ENCODE results near the gene PDRG1. TPM values are rescaled to one million over a fixed set of nuclear protein-coding genes. Genes with fewer than 3 reads are reported as not detected.

Gene PDRG1
- total RNA-seq, 1 experiment from 2014 or later: 24.3 TPM

- no peak for TF ChIP-seq EZH2 (IDR thresholded peaks at IDR 0.05; ENCODE audit: borderline replicate concordance, low read depth, low read length, poor library complexity, severe bottlenecking)
- no peak for TF ChIP-seq CTCF (conservative IDR thresholded peaks at IDR 0.05; ENCODE audit: low read depth, low read length)
- Histone ChIP-seq H3K4me1 (ENCODE audit: insufficient read depth, low read length, poor library complexity, severe bottlenecking) (no peaks in the 10 kb centered on the region), H3K27ac (ENCODE audit: low read depth, low read length, poor library complexity, severe bottlenecking) (no peak overlapping the region), H3K36me3 (ENCODE audit: insufficient read depth, low read length, poor library complexity, severe bottlenecking) (no peaks in the 10 kb centered on the region), H3K27me3 (replicated peaks; ENCODE audit: insufficient read depth, low read depth, low read length, poor library complexity) (no peaks in the 10 kb centered on the region), H3K9me3 (ENCODE audit: low read depth, low read length, poor library complexity, severe bottlenecking) (no peaks in the 10 kb centered on the region), H3K4me3 (ENCODE audit: low read depth, low read length, poor library complexity, severe bottlenecking) (no peak overlapping the region)
- DNase-seq (ENCODE audit: low spot score): no peak
- BruUV-seq (replicated peaks): no TSS peak
- ChIA-PET POLR2A (ENCODE audit: low non-redundant PET) (no interaction called here), CTCF (no interaction called here)
- intact Hi-C loops (cut with micrococcal nuclease; ENCODE audit: unreplicated experiment): no loop called here
Measured at GRCh38 chr20:31913431-31914157, 38.3 kb downstream of the PDRG1 start.

GRCh38 chr20:31910071-31910803 lies 41.6 kb downstream of the PDRG1 start:
- DNase-seq (ENCODE audit: low spot score): no peak
- no TSS peak for BruUV-seq (replicated peaks)
- Histone ChIP-seq H3K4me1 (ENCODE audit: insufficient read depth, low read length, poor library complexity, severe bottlenecking) (no peaks in the 10 kb centered on the region), H3K27ac (ENCODE audit: low read depth, low read length, poor library complexity, severe bottlenecking) (no peak overlapping the region), H3K4me3 (ENCODE audit: low read depth, low read length, poor library complexity, severe bottlenecking) (no peak overlapping the region), H3K9me3 (ENCODE audit: low read depth, low read length, poor library complexity, severe bottlenecking) (no peaks in the 10 kb centered on the region), H3K27me3 (replicated peaks; ENCODE audit: insufficient read depth, low read depth, low read length, poor library complexity) (no peaks in the 10 kb centered on the region), H3K36me3 (ENCODE audit: insufficient read depth, low read length, poor library complexity, severe bottlenecking) (no peaks in the 10 kb centered on the region)
- intact Hi-C loops (cut with micrococcal nuclease; ENCODE audit: unreplicated experiment): no loop called here
- TF ChIP-seq EZH2 (IDR thresholded peaks at IDR 0.05; ENCODE audit: borderline replicate concordance, low read depth, low read length, poor library complexity, severe bottlenecking) (no peak), CTCF (conservative IDR thresholded peaks at IDR 0.05; ENCODE audit: low read depth, low read length) (no peak)
- ChIA-PET CTCF (no interaction called here), POLR2A (ENCODE audit: low non-redundant PET) (no interaction called here)

GRCh38 chr20:31909253-31910070 lies 42.4 kb downstream of the PDRG1 start:
- no peak overlapping the region for H3K27ac ChIP-seq (ENCODE audit: low read depth, low read length, poor library complexity, severe bottlenecking)
- no peaks in the 10 kb centered on the region for H3K27me3 ChIP-seq (replicated peaks; ENCODE audit: insufficient read depth, low read depth, low read length, poor library complexity)
- no peak for DNase-seq (ENCODE audit: low spot score)
- intact Hi-C loops (cut with micrococcal nuclease; ENCODE audit: unreplicated experiment): no loop called here
- H3K4me3 ChIP-seq (ENCODE audit: low read depth, low read length, poor library complexity, severe bottlenecking): no peak overlapping the region
- BruUV-seq (replicated peaks): no TSS peak
- no peak for TF ChIP-seq CTCF (conservative IDR thresholded peaks at IDR 0.05; ENCODE audit: low read depth, low read length)
- TF ChIP-seq EZH2 (IDR thresholded peaks at IDR 0.05; ENCODE audit: borderline replicate concordance, low read depth, low read length, poor library complexity, severe bottlenecking): no peak
- H3K9me3 ChIP-seq (ENCODE audit: low read depth, low read length, poor library complexity, severe bottlenecking): no peaks in the 10 kb centered on the region
- H3K4me1 ChIP-seq (ENCODE audit: insufficient read depth, low read length, poor library complexity, severe bottlenecking): no peaks in the 10 kb centered on the region
- H3K36me3 ChIP-seq (ENCODE audit: insufficient read depth, low read length, poor library complexity, severe bottlenecking): no peaks in the 10 kb centered on the region
- POLR2A ChIA-PET (ENCODE audit: low non-redundant PET): interaction anchor here (0.5 kb wide), 1 partner anchor 1522 kb away, joined by 5 read pairs; no protein-coding TSS in a partner anchor
- CTCF ChIA-PET: interaction anchor here (0.6 kb wide), 1 partner anchor 56 kb away, joined by 4 read pairs; no protein-coding TSS in a partner anchor

Measured in A673 (cell line).